ENCODE results near the gene DUS3L. TPM values are rescaled to one million over a fixed set of nuclear protein-coding genes. Genes with fewer than 3 reads are reported as not detected.
A peak's percentile ranks its signal among the peaks of the same experiment; 100 is the strongest.

The DUS3L gene
- total RNA-seq, 4 donors from 2014 or later, result 36.0 to 107 (median 67.4) TPM

DNA sequence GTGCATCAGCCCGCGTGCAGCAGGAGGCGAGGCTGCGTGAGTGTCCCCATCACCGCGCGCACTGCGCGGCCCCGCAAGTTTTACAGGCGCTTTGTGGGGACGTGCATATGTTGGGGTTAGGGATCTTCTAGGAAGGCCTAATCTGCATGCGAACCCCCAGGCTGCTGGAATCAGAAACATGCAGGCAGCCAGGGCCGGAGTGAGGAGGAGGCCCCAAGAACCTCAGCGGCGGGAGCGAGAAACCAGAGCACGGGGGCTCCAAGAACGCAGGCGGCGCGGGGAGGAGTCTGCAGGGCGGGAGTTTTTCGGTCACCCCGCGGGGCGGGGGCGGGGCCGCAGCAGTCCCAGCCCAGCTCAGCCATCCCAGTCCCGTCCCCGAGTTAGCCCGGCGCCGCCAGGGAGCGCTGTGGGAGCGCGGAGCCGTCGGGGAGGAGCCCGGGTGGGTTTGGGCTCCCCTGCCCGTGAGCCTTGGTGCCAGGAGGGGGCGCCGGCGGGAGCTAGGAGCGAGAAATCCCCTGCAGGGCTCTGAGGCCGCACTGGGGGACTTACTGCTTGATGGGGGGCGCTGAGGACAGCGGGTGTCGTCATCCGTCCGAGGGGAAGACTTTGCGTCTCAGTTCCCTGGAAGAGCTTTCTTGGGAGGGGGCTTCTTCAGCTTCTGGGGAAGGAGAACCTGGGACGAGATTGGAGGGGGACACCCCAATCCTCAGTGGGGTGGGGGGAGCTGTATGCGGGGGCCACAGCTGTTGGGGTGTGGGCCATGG lies 13.0 kb upstream of the DUS3L start:
- no peak overlapping the region for H3K4me3 ChIP-seq (ENCODE audit: low read depth, poor library complexity, severe bottlenecking)
- intact Hi-C loops (cut with DNase I; ENCODE audit: low total_unique reads), result loop anchor here (10.0 kb wide), 1 partner anchor 221 kb away; no protein-coding TSS in a partner anchor
- TF ChIP-seq, protein P1, sequence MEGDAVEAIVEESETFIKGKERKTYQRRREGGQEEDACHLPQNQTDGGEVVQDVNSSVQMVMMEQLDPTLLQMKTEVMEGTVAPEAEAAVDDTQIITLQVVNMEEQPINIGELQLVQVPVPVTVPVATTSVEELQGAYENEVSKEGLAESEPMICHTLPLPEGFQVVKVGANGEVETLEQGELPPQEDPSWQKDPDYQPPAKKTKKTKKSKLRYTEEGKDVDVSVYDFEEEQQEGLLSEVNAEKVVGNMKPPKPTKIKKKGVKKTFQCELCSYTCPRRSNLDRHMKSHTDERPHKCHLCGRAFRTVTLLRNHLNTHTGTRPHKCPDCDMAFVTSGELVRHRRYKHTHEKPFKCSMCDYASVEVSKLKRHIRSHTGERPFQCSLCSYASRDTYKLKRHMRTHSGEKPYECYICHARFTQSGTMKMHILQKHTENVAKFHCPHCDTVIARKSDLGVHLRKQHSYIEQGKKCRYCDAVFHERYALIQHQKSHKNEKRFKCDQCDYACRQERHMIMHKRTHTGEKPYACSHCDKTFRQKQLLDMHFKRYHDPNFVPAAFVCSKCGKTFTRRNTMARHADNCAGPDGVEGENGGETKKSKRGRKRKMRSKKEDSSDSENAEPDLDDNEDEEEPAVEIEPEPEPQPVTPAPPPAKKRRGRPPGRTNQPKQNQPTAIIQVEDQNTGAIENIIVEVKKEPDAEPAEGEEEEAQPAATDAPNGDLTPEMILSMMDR (IDR thresholded peaks at IDR 0.05), result no peak
- no peak for TF ChIP-seq POLR2A (IDR thresholded peaks at IDR 0.05)
- DNase-seq (ENCODE audit: low spot score in 2 of 2), result peak; percentile 74 to 97
- WGBS, 2 donors, result 0% methylated on average over 14 to 33 of the region's 54 CpGs

DNA sequence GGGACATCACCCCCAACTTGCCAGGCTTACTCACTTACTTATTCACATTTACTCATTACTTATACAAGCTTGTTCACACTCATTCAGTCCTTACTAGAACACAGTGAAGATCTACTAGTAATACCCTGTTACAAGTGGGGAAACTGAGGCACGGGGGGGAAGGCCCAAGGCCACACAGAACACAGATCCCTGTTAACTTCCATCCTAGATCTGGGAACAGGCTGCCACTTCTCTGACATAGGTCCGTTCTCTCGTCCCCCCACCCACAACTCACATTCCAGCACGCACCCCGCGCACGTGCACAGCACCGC lies 12.4 kb upstream of the DUS3L start:
- intact Hi-C loops (cut with DNase I; ENCODE audit: low total_unique reads), result loop anchor here (10.0 kb wide), 1 partner anchor 221 kb away; no protein-coding TSS in a partner anchor
- WGBS, 2 donors, result 4 to 9% methylated on average over 8 of the region's 8 CpGs
- H3K4me3 ChIP-seq (ENCODE audit: low read depth, poor library complexity, severe bottlenecking), result no peak overlapping the region
- TF ChIP-seq POLR2A (IDR thresholded peaks at IDR 0.05), result no peak
- TF ChIP-seq, protein P1 (IDR thresholded peaks at IDR 0.05), result no peak
- DNase-seq (ENCODE audit: low spot score in 2 of 2), result no peak

DNA sequence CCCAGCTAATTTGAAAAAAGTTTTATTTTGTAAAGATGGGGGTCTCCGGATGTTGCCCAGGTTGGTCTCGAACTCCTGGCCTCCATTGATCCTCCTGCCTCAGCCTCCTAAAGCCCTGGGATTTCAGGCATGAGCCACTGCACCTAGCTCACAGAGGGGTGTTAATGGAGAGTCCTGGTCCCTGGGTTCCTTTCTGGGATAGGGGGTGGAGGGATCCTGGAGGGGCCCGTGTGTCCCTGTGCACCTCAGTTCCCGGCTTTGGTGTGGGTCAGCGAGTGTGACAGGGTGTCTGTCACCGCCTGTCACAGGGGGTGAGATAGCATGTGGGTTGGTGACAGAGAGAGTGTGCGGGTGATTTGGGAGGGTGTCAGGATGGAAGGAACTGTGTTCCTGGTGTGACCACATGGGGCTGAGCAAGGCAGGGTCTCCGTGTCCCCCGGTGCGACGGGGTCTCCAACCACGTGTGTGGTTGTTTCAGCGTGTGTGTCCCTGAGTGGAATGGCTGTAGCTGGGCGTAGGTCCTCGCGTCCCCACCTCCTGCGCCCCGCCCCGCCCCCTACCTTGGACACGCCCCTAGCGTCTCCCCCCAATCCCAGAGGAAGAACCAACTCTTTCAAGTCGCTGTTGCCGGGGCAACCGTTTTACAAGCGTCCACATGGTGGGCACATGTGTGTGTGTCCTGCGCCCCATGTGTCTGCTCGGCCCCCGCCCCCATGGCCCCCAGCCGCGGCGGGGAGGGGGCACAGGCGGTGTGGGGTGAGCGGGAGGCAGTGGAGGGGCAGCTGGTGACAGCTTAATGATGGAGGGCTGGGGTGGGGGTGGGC lies 11.0 kb upstream of the DUS3L start:
- intact Hi-C loops (cut with DNase I; ENCODE audit: low total_unique reads), result loop anchor here (10.0 kb wide), 1 partner anchor 223 kb away; no protein-coding TSS in a partner anchor
- no peak overlapping the region for H3K4me3 ChIP-seq (ENCODE audit: low read depth, poor library complexity, severe bottlenecking)
- TF ChIP-seq POLR2A (IDR thresholded peaks at IDR 0.05), result no peak
- TF ChIP-seq, protein P1 (IDR thresholded peaks at IDR 0.05), result no peak
- 20% methylated on average over 23 to 31 of the region's 33 CpGs for WGBS, 2 donors
- no peak for DNase-seq (ENCODE audit: low spot score in 2 of 2)

DNA sequence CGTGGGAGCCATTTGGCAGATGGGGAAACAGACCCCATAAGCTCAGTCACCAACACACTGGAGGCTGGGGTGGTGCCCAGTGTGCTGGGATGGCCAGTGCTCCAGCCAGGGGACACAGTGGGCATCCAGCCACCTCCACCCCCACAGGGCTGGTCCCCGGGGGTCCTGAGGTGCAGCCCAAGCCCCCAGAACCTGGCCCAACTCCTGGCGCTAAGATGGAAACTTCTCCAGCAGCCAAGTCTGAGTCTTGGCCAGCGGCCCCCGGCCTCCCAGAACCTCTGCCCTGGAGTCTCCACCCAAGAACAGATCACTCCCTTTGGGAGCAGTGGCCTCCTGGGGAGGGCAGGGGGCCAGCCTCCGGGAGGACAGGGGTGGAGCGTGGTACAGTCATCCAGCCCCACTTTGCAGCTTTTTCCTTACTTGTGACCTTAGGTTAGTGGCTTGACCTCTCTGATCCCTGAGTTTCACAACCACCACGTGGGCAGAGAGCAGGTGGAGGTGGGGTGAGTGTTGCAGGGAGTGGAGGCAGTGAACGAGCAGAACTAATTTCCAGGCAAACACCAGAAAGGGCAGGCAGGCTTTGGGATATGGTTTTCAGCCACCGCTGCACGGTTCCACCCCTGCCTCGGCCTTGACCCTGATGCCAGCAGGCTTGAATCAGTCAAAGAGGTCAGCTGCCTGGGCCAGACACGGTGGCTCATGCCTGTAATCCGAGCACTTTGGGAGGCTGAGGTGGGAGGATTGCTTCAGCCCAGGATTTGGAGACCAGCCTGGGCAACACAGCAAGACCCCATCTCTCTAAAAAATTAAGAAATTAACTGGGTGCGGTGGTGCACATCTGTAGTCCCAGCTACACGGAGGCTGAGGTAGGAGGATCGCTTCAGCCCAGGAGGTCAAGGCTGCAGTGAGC lies 9.7 kb upstream of the DUS3L start:
- H3K4me3 ChIP-seq (ENCODE audit: low read depth, poor library complexity, severe bottlenecking), result no peak overlapping the region
- intact Hi-C loops (cut with DNase I; ENCODE audit: low total_unique reads), result loop anchor here (10.0 kb wide), 1 partner anchor 224 kb away; no protein-coding TSS in a partner anchor
- 63 to 73% methylated on average over 13 to 16 of the region's 17 CpGs for WGBS, 2 donors
- no peak for DNase-seq (ENCODE audit: low spot score in 2 of 2)
- TF ChIP-seq, protein P1 (IDR thresholded peaks at IDR 0.05), result no peak
- TF ChIP-seq POLR2A (IDR thresholded peaks at IDR 0.05), result no peak
